Measurements from ENCODE around the gene KCNK10.

GRCh38 chr14:88198446-88198845 is 124.6 kb downstream of the KCNK10 start:
- TF ChIP-seq CTCF (IDR thresholded peaks at IDR 0.05; ENCODE audit: borderline replicate concordance, extremely low read depth, low read length, poor library complexity, severe bottlenecking) (no peak), EZH2 (IDR thresholded peaks at IDR 0.05; ENCODE audit: borderline replicate concordance, low read depth, low read length, severe bottlenecking) (no peak)

Measured in DND-41 (cell line).